Right lobe of liver (tissue), 4 donors: ENCODE results near the gene COX4I2.

ENCODE experiments used
- CTCF ChIP-seq, 4 donors: fragments of 200-600 bp in 3 of 4; fragments of 450-650 bp in 1 of 4; IDR thresholded peaks; one replicate each; pipeline versions ENCODE4 v1.5.1 to v1.8.0; 2016 to 2022; ENCODE audit warnings: antibody characterized with exemption in 4 of 4, mild to moderate bottlenecking in 2 of 4
- POLR2A ChIP-seq: fragments of 450-650 bp; IDR thresholded peaks from one replicate; pipeline ENCODE4 v1.6.1; 2017; ENCODE audit warnings: antibody characterized with exemption, mild to moderate bottlenecking
- donor health status: DM: no; HTN: no; CAD: no.
- donor health status: DM: no; HTN: no; CAD: no.
- donor health status: DM: no; HTN: yes; CAD: no.

DNA sequence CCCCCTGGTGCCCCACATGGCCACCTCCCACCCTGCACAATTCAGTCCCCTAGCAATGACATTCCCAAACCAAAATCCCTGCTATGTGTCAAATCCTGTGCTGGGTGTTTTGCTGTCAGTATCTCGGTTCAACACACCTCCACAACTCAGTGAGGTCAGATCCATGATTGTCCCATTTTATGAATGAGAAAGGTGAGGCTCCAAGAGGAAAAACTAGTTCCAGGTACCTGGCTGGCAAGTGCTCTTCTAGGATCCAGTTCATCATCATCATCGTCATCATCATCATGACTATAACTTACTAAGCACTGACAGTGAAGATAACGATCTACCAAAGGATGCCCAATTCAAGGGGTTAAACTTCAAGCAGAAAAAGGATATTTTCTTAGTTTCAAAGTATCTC lies 17.5 kb upstream of the COX4I2 start:
- TF ChIP-seq CTCF (IDR thresholded peaks at IDR 0.05) (no peak), POLR2A (no peak)
